NCI-H1417 treated with DMSO at 0.1 percent for 48 hours (cell line): ENCODE measurements around the gene TRIM46.

ENCODE experiments used
- DNase-seq: peaks from one replicate; lab custom pipeline; 2025; lab: John Stamatoyannopoulos, UW

Gene TRIM46

DNA sequence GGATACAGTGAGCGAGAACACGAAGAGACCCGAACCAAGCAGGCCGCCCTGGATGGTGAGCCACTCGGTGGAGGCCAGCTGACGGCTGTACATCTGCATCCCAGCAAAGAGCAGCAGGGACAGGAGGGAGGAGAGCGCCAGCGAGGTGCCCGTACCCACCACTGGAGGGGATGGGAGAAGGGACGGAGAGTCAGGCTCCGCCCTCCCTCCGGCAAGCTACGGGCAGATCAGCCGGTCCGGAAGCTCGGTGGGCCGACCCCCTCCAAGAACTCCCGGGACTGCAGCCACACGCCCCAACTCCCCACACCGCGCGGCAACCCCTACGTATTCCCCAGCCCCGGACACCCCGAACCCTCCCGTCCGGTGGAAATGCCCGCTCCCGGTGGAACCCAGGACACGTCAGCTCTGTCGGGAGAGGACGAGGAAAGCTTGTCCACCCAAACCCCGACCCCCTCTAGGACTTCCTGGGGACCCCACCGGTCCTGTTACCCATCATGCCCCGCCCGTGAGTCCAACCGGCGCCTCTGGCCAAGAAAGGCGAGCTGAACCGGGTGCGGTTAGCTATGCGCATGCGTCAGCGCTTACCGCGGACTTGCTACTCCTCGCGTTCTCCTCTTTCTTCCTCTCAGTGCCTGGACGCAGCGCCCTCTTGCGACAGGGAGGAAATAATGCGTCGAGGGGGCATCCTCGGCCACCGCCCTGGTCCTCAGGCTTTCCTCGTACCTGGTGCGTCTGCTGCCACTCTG lies 744 bp upstream of the TRIM46 start, which contains the start of gene KRTCAP2:
TSS of gene KRTCAP2 (minus strand) at position 573 of the 746 bp plus-strand sequence. CDS start at position 493, 80 bp downstream.
- peak; percentile 84 for DNase-seq

DNA sequence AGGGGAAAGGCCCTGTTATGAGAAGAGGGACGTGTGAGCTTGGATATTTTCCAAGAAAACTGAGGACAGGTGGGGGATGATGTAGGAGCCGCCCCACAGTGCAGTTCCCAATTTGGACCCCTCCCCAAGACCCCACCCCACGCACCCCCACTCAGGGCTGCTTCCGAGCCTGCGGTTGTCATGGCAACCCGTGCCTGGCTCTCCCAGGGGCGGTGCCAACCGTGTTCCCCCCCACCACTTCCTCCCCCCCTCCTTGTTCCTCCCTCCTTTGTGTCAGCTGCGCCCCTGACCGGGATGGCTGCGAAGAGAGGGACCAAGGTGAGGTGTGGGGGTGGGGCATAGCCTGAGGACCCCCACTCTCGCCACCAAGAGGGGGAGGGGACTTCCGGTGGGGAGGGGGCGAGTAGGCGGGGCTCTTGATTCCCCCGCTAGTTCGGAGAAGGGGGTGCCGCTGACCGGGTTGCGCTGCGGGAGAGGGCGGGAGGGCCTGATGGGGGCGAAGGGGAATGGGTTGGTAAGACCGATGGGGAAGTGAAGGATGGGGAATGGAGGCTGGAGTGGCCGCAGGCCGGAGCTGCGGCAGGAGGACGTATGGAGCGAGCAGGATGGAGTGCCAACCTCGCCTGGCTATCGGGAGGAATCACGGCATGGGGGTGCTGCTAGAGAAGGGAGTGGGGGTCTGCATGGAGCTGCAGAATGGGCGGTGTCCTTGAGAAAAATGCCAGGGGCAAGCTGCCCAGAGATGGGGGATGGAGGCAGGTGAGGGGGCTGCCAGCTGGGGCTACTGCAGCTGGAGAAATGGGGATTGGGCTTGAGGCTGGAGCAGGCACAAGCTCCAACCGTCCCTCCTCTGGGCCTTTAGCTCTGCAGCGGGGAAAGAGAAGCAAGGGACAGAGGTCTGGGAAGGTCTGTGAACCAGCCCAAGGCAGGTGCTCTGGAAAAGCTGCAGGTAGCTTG lies 953 bp downstream of the TRIM46 start:
- DNase-seq, result peak; percentile 60

DNA sequence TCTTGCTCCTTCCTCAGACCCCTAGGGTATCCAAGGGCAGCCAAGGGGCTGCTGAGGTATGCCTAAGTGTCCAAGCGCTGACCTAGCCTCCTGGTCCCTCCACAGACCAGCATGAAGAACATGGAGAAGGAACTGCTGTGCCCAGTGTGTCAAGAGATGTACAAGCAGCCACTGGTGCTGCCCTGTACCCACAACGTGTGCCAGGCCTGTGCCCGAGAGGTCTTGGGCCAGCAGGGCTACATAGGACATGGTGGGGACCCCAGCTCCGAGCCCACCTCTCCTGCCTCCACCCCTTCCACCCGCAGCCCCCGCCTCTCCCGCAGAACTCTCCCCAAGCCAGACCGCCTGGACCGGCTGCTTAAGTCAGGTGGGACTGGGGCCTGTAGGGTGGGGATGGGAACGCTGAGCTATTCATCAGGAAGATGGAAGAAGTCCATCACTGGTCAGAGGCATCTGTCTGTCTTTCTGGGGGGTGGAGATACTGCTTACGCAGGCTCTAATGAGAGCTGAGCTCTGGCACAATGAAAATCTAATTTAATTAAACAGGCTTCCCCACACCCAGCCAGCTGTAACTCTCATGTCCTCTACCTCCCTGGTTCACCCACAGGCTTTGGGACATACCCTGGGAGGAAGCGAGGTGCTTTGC lies 1.8 kb downstream of the TRIM46 start:
- DNase-seq, result no peak

DNA sequence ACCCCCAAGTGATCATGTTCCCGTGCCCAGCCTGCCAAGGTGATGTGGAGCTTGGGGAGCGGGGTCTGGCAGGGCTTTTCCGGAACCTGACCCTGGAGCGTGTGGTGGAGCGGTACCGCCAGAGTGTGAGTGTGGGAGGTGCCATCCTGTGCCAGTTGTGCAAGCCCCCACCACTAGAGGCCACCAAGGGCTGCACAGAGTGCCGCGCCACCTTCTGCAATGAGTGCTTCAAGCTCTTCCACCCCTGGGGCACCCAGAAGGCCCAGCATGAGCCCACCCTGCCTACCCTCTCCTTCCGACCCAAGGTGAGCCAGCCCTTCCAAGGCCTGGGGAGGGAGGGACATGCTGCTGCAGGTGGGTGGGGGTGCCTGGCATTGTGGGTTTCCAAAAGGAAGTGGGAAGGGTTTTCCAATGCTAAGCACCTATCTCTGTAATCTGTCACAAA lies 2.3 kb downstream of the TRIM46 start:
- DNase-seq, result no peak

DNA sequence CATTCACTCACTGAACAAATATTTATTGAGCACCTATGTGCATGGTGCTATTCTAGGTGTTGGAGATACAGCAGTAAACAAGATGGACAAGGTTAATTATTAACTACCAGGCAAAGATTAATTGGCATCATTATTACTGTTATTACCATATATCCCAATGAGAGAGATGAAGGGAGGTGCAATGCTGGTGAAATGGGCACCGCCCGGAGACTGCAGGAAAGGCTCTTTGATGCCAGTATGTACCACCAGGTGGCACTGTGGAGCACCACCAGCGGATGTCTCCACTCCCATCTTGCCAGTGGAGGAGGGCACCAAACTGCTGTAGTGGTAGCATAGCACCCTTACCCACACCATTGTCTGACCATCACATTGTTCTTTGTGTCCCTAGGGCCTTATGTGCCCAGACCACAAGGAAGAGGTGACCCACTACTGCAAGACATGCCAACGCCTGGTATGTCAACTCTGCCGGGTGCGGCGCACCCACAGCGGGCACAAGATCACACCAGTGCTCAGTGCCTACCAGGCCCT lies 3.0 kb downstream of the TRIM46 start:
- DNase-seq, result peak; percentile 15

DNA sequence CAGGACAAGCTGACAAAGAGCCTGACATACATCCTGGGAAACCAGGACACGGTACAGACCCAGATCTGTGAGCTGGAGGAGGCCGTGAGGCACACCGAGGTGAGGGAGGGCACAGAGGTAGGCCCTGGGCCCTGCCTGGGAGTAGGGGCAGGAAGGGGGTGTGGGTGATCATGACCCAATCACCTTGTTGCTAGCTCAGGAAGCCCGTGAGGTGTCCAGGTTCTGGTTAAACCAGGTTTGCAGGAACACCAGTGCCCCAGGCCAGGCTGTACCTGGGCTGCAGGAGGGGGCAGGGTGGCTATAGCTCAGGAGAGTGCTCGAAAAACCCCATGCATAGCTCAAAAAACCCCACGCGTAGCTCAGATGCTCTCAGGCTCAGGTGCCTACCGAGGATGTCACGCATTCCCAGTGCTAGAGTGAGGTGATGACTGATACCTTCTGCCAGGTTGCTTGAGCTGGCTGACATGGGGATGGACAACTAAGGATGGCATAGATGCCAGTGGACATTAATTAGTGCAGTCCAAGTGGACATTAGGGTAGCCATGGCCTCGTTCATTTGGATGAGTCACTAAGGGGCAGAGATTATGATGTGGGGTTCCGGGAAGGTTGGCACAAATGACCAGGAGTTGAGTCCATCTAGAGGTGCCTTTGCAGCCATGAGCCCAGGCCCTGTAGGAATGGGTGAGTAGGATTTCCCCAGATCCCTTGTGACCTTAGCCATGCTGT lies 3.7 kb downstream of the TRIM46 start:
- no peak for DNase-seq

DNA sequence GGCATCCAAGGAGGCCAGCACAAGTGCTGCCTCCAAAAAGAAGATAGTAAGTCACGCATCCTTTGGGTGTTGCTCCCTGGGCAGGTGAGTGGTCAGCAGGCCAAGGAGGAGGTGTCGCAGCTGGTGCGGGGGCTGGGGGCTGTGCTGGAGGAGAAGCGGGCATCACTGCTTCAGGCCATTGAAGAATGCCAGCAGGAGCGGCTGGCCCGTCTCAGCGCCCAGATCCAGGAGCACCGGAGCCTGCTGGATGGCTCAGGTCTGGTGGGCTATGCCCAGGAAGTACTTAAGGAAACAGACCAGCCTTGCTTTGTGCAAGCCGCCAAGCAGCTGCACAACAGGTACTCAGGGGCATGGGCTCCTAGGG lies 4.3 kb downstream of the TRIM46 start:
- no peak for DNase-seq

DNA sequence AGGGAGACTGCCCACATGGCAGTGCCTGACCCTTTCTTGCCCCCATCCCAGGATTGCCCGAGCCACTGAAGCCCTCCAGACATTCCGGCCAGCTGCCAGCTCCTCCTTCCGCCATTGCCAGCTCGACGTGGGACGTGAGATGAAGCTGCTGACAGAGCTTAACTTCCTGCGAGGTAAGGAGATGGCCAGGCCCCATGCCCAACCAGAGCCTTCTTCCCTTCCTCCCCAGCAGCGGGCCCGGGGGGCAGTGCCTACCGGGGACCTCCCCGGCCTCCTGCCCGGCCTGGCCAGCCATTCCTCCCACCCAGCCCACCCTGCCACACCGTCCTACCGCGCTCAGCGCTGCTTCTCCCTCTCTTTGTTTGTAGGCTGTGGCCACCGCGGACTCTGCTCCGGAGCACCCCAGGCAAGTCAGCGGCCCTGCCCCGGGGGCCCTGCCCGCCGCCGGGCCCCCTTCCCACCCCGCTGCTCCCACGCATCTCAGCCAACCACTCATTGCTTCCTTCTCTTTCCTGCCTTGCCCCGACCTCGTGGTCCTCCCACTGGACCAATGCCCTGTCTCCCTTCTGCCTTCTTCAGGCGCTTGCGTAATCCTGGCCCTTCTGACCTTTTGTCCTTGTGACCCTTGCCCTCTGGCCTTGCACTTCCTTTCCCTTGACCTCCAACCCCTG lies 4.9 kb downstream of the TRIM46 start:
- no peak for DNase-seq

DNA sequence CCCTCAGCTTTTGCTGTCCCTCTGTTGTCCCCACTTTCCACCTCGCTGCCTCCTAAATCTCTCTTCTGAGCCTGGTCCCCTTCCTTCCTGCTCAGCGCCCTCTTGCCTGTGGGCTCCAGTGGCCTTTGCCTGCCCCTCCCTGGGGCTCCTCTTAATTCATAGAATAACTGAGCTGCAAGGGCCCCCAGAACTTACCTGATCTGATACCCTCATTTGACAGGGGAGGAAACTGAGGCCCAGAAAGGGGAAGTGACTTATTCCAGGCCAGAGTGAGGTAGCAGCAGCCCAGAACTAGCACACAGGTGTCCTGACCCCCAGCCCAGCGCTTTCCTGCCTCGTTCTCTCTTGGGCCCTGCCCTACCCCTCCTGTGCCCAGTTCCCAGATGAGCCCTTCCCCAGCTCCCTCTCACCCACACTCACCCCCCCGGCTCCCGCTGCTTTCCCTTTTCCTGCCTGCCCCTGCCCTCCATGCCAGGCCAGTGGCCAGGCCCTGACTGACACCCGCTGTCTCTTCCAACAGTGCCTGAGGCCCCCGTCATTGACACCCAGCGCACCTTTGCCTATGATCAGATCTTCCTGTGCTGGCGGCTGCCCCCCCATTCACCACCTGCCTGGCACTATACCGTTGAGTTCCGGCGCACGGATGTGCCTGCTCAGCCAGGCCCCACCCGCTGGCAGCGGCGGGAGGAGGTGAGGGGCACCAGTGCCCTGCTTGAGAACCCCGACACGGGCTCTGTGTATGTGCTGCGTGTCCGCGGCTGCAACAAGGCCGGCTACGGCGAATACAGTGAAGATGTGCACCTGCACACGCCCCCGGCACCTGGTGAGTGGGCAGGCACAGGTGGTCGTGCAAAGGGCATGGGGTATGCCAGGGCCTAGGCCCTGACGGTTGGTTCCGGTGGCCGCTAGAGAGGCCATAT lies 5.7 kb downstream of the TRIM46 start:
- DNase-seq, result no peak

DNA sequence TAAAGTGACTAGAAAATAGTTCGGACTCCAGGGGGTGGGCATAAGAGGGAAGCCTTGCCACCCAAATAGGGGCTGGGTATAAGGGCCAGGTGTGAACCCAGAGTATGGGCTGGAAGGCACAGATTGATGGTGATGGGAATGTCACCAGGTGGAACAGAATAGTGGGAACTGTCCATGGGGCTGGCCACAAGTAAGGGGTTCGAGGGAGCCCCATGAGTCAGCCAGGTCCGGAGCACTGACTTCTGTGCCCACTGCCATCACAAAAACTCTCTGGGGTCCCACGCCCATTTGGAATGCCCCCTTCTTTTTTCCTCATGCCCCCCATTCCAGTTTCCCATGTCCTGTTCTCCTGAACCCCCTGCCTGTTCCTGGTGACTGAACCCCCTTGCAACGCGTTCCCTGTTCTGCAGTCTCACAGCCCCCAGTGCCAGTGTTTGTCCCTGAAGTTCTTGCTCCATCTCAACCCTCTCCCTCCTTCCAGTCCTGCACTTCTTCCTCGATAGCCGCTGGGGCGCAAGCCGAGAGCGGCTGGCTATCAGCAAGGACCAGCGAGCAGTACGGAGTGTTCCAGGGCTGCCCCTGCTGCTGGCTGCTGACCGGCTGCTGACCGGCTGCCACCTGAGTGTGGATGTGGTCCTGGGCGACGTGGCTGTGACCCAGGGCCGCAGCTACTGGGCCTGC lies 7.9 kb downstream of the TRIM46 start:
- DNase-seq, result no peak

DNA sequence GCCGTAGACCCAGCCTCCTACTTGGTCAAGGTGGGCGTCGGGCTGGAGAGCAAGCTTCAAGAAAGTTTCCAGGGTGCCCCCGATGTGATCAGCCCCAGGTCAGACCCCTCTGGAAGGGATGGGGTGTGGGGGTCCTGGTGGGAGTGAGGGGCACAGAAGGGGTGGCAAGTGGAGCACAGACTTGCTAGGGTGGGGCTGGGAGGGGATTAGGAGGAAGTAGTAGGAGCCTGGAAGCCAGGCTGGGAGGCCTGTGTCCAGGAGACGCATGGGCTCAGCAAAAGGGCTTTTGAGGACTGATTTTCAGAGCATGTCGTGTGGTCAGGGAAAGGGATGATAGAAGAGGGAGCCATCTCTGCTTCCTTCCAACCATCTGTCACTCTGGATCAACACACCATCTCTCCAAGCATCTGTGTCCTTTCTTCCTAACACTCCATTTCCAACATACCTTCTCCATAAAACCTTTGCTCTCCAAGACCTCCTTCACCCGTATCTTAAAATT lies 8.5 kb downstream of the TRIM46 start:
- DNase-seq, result no peak

DNA sequence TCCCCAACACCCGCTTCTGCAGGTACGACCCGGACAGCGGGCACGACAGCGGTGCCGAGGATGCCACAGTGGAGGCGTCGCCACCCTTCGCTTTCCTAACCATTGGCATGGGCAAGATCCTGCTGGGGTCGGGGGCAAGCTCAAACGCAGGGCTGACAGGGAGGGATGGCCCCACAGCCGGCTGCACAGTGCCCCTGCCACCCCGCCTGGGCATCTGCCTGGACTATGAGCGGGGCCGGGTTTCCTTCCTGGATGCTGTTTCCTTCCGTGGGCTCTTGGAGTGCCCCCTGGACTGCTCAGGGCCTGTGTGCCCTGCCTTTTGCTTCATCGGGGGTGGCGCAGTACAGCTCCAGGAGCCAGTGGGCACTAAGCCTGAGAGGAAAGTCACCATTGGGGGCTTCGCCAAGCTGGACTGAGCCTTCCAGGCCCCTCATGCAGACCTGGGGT lies 10.1 kb downstream of the TRIM46 start:
- DNase-seq, result no peak

DNA sequence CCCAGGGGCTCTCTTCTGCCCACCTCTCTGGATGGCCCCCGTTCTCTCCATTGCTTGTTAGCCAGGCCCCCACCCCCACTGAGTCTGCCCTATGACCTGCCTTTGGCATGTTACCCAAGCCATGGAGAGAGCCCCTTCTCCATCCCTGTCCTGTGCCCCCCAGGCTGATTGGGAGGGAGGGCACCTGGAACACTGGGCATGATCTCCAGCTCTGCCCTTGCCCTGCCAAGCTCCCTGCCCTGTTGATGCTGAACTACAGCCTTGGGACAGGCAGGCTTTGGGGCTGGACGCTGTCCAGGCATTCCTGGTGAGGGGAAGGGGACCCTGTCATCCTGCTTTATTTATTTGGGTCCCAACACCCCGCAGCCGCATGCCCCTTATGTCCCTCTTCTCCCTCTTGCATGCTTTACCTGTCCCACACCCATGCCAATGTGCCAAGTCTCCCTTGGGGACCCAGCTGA lies 10.7 kb downstream of the TRIM46 start:
- no peak for DNase-seq

DNA sequence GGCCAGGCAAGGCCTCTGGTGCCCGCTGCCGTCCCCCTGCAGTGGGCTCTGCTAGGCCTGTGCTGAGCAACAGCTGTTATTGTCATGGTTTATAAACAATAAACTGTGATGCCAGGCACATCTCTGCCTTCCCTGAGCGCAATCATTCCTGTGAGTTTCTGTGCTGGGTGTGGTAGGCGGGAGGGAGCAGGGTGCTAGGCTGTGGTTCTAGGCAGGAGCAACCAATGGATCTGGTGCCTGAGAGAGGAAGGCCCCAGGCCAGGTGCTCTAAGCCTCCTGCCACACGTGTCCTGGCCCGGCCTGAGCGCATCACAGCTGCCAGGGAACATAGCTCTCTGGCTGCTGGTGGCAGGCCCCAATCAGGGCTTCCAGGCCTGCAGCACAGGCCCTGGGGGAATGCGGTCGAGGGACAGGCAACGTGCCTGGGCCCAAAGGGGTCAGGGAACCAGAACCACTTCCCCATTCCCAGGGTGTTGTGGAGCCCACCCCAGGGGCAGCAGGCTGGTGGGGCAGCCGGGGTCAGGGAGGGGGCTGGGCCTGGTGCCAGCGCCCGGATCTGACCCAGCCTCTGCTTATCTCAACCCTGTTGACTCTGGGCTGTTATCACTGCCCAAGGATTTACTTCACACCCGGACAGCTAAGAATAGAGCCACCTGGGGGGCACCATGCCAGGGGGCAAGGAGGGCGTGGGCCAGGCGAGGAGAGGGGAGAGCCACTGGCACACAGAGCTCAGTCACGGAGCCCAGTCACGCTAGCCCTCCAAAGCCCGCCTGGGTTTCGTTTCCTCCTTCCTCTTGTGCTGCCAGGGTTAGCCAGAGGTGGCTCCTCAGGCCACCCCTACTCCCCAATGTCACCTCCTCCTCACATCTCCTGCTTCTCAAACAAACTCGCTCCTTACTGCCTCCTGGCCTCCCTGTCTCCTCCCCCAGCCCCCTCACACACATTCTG lies 11.5 kb downstream of the TRIM46 start:
- DNase-seq, result no peak

DNA sequence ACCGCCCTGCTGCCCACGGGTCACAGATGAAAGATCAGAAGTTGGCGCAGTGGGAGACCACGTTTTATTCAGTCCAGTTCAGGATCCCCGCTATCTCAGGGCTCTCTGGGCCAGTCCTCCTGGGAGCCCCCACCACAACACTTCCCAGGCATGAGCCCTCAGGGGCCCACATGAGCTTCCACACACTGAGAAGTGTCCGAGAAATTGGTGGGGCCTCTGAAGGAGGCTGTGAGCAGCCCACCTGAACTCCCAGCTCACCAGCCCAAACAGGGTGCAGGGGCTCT lies 12.1 kb downstream of the TRIM46 start:
- DNase-seq, result no peak

DNA sequence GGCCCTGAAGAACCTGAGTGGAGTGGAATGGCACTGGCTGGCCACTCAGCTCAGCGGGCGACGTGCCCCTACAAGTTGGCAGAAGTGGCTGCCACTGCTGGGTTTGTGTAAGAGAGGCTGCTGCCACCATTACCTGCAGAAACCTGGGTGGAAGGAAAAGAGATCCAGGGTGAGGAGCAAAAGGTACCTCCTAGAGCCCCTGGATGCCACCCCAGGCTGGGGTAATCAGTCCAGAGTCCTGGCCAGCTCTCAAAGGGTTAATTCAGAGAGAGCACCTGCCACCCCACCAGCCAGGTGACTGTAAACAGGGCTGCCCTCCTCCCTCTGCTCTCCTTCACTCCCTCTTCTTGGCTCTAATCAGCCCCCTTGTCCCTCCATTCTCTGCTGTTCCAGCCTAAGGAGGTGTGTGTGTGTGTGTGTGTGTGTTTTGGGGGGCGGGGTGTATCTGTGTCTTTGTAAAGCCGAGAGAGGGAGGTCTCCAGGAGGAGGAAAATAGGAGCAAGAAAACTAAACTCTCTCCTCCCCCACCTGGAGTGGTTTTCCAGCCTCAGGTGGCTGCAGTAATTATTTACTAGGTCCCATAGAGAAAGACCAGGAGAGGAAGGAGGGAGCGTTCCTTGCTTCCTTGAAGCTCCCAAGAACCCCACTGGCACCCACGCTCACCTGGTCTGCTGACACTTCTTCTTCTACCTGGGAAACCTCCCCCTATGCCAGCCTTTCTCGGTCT lies 12.6 kb downstream of the TRIM46 start:
- DNase-seq, result no peak

DNA sequence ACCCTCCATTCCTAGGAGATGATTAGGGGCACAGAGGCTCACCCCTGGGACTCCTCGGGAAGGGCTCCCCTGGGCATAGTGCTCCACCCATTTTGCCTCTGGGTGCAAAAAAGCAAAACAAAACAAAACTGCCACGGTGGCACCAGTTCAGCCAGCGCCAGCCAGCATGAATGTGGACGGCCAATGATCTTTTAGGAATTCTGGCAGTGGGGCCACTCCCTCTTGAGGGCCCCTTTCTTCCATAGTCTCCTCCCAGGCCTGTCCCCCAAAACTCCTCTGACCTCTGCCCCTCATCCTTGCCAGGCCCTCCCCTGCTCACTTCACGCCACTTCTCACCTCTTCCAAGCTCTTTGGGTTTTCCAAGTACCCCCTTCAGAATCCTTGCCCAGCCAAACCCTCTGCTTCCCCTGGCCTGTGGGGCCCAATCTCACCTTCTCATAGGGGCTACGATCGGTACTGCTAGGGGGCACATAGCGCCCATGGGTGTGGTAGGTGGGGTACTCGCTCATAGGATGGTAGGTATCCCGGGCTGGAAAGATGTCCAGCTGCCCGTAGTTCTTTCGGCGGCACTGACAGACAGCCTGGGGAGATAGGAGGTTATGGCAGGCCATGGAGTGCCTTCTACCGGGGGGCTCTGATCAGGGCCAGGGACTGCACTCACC lies 13.3 kb downstream of the TRIM46 start:
- no peak for DNase-seq
